ENCODE data around the gene KCNMA1. TPM values are rescaled to one million over a fixed set of nuclear protein-coding genes. Genes with fewer than 3 reads are reported as not detected.
"Not testable (repeated sequence)": the region's sequence is repeated elsewhere in the genome, so short reads cannot be mapped to it uniquely, and the experiment has no call there.

Gene KCNMA1
- total and polyA plus RNA-seq, 4 experiments from 2014 or later = 0.26 TPM; not detected in 3

GRCh38 chr10:77393411-77393810 lies 244.2 kb downstream of the KCNMA1 start:
- no peaks in the 10 kb centered on the region for H3K9me3 Mint-ChIP-seq
- Histone ChIP-seq H3K27me3 (ENCODE audit: insufficient read depth, low read length) (no peaks in the 10 kb centered on the region), H3K4me1 (ENCODE audit: insufficient read depth, low read length) (no peaks in the 10 kb centered on the region), H3K27ac (ENCODE audit: low read depth, low read length) (no peak overlapping the region), H3K36me3 (ENCODE audit: insufficient read depth, low read length) (no peaks in the 10 kb centered on the region), H3K4me3 (ENCODE audit: low read length in 2 of 2) (no peak overlapping the region), H3K9me3 (ENCODE audit: control insufficient read depth in 1 of 2, low read length in 2 of 2) (no peaks in the 10 kb centered on the region)
- no peak overlapping the region for H3K27ac Mint-ChIP-seq
- DNase-seq = no peak
- CTCF ChIA-PET (ENCODE audit: partially characterized antibody) = no interaction called here
- intact Hi-C loops (cut with micrococcal nuclease) = no loop called here
- H3K4me3 Mint-ChIP-seq = no peak overlapping the region
- H3K4me1 Mint-ChIP-seq = no peaks in the 10 kb centered on the region
- H3K27me3 Mint-ChIP-seq = peaks cover 0 to 6% of the 10 kb centered on the region in 2 donors
- no peaks in the 10 kb centered on the region for H3K36me3 Mint-ChIP-seq
- POLR2A ChIA-PET (ENCODE audit: partially characterized antibody) = no interaction called here

- H3K27me3 ChIP-seq (ENCODE audit: insufficient read depth, low read length) = no peaks in the 10 kb centered on the region
- POLR2A ChIA-PET (ENCODE audit: partially characterized antibody) = no interaction called here
- H3K4me3 ChIP-seq (ENCODE audit: low read length in 2 of 2) = no peak overlapping the region
- no peaks in the 10 kb centered on the region for H3K36me3 ChIP-seq (ENCODE audit: insufficient read depth, low read length)
- CTCF ChIA-PET (ENCODE audit: partially characterized antibody) = no interaction called here
- H3K36me3 Mint-ChIP-seq = no peaks in the 10 kb centered on the region
- H3K27me3 Mint-ChIP-seq = peaks cover 0 to 6% of the 10 kb centered on the region in 2 donors
- H3K27ac Mint-ChIP-seq = no peak overlapping the region
- H3K9me3 Mint-ChIP-seq = no peaks in the 10 kb centered on the region
- no peak for DNase-seq
- no peaks in the 10 kb centered on the region for H3K4me1 Mint-ChIP-seq
- no peaks in the 10 kb centered on the region for H3K4me1 ChIP-seq (ENCODE audit: insufficient read depth, low read length)
- H3K27ac ChIP-seq (ENCODE audit: low read depth, low read length) = no peak overlapping the region
- H3K4me3 Mint-ChIP-seq = no peak overlapping the region
- intact Hi-C loops (cut with micrococcal nuclease) = no loop called here
- no peaks in the 10 kb centered on the region for H3K9me3 ChIP-seq (ENCODE audit: control insufficient read depth in 1 of 2, low read length in 2 of 2)
Measured at GRCh38 chr10:77392851-77393250, 244.8 kb downstream of the KCNMA1 start.

- no peaks in the 10 kb centered on the region for H3K36me3 Mint-ChIP-seq
- DNase-seq = no peak
- ChIA-PET POLR2A (ENCODE audit: partially characterized antibody) (no interaction called here), CTCF (ENCODE audit: partially characterized antibody) (no interaction called here)
- H3K4me1 Mint-ChIP-seq = no peaks in the 10 kb centered on the region
- Histone ChIP-seq H3K36me3 (ENCODE audit: insufficient read depth, low read length) (no peaks in the 10 kb centered on the region), H3K4me1 (ENCODE audit: insufficient read depth, low read length) (no peaks in the 10 kb centered on the region), H3K9me3 (ENCODE audit: control insufficient read depth in 1 of 2, low read length in 2 of 2) (no peaks in the 10 kb centered on the region), H3K4me3 (ENCODE audit: low read length in 2 of 2) (no peak overlapping the region), H3K27me3 (ENCODE audit: insufficient read depth, low read length) (no peaks in the 10 kb centered on the region), H3K27ac (ENCODE audit: low read depth, low read length) (no peak overlapping the region)
- peaks cover 0 to 6% of the 10 kb centered on the region in 2 donors for H3K27me3 Mint-ChIP-seq
- H3K27ac Mint-ChIP-seq = no peak overlapping the region
- no peaks in the 10 kb centered on the region for H3K9me3 Mint-ChIP-seq
- intact Hi-C loops (cut with micrococcal nuclease) = no loop called here
- H3K4me3 Mint-ChIP-seq = no peak overlapping the region
Measured at GRCh38 chr10:77392236-77392721, 245.3 kb downstream of the KCNMA1 start.

- ChIA-PET CTCF (ENCODE audit: partially characterized antibody) (no interaction called here), POLR2A (ENCODE audit: partially characterized antibody) (no interaction called here)
- H3K36me3 ChIP-seq (ENCODE audit: insufficient read depth, low read length) = no peaks in the 10 kb centered on the region
- H3K36me3 Mint-ChIP-seq = no peaks in the 10 kb centered on the region
- H3K4me3 ChIP-seq (ENCODE audit: low read length in 2 of 2) = no peak overlapping the region
- intact Hi-C loops (cut with micrococcal nuclease) = no loop called here
- no peak overlapping the region for H3K27ac ChIP-seq (ENCODE audit: low read depth, low read length)
- no peaks in the 10 kb centered on the region for H3K9me3 Mint-ChIP-seq
- H3K27ac Mint-ChIP-seq = no peak overlapping the region
- no peaks in the 10 kb centered on the region for H3K27me3 ChIP-seq (ENCODE audit: insufficient read depth, low read length)
- peaks cover under 1 to 6% of the 10 kb centered on the region in 2 donors for H3K27me3 Mint-ChIP-seq
- no peaks in the 10 kb centered on the region for H3K4me1 Mint-ChIP-seq
- DNase-seq = no peak
- H3K9me3 ChIP-seq (ENCODE audit: control insufficient read depth in 1 of 2, low read length in 2 of 2) = no peaks in the 10 kb centered on the region
- H3K4me3 Mint-ChIP-seq = no peak overlapping the region
- no peaks in the 10 kb centered on the region for H3K4me1 ChIP-seq (ENCODE audit: insufficient read depth, low read length)
Measured at GRCh38 chr10:77391605-77392235, 245.9 kb downstream of the KCNMA1 start.

- no peaks in the 10 kb centered on the region for H3K9me3 ChIP-seq (ENCODE audit: control insufficient read depth in 1 of 2, low read length in 2 of 2)
- no peaks in the 10 kb centered on the region for H3K36me3 ChIP-seq (ENCODE audit: insufficient read depth, low read length)
- intact Hi-C loops (cut with micrococcal nuclease) = no loop called here
- H3K27ac ChIP-seq (ENCODE audit: low read depth, low read length) = no peak overlapping the region
- H3K4me3 ChIP-seq (ENCODE audit: low read length in 2 of 2) = no peak overlapping the region
- H3K4me3 Mint-ChIP-seq = no peak overlapping the region
- no peaks in the 10 kb centered on the region for H3K27me3 ChIP-seq (ENCODE audit: insufficient read depth, low read length)
- no peak overlapping the region for H3K27ac Mint-ChIP-seq
- H3K36me3 Mint-ChIP-seq = no peaks in the 10 kb centered on the region
- POLR2A ChIA-PET (ENCODE audit: partially characterized antibody) = no interaction called here
- CTCF ChIA-PET (ENCODE audit: partially characterized antibody) = no interaction called here
- peaks cover 3 to 6% of the 10 kb centered on the region in 2 donors for H3K27me3 Mint-ChIP-seq
- DNase-seq = no peak
- H3K4me1 ChIP-seq (ENCODE audit: insufficient read depth, low read length) = no peaks in the 10 kb centered on the region
- H3K4me1 Mint-ChIP-seq = no peaks in the 10 kb centered on the region
- no peaks in the 10 kb centered on the region for H3K9me3 Mint-ChIP-seq
Measured at GRCh38 chr10:77390481-77390891, 247.1 kb downstream of the KCNMA1 start.

GRCh38 chr10:77388571-77389100 lies 249.0 kb downstream of the KCNMA1 start:
- no peaks in the 10 kb centered on the region for H3K4me1 Mint-ChIP-seq
- no peaks in the 10 kb centered on the region for H3K36me3 Mint-ChIP-seq
- Histone ChIP-seq H3K4me1 (ENCODE audit: insufficient read depth, low read length) (no peaks in the 10 kb centered on the region), H3K36me3 (ENCODE audit: insufficient read depth, low read length) (no peaks in the 10 kb centered on the region), H3K27ac (ENCODE audit: low read depth, low read length) (no peak overlapping the region), H3K4me3 (ENCODE audit: low read length in 2 of 2) (no peak overlapping the region), H3K9me3 (ENCODE audit: control insufficient read depth in 1 of 2, low read length in 2 of 2) (no peaks in the 10 kb centered on the region), H3K27me3 (ENCODE audit: insufficient read depth, low read length) (no peaks in the 10 kb centered on the region)
- intact Hi-C loops (cut with micrococcal nuclease) = no loop called here
- H3K27me3 Mint-ChIP-seq = peaks cover 3 to 6% of the 10 kb centered on the region in 2 donors
- POLR2A ChIA-PET (ENCODE audit: partially characterized antibody) = no interaction called here
- CTCF ChIA-PET (ENCODE audit: partially characterized antibody) = no interaction called here
- no peak for DNase-seq
- H3K27ac Mint-ChIP-seq = no peak overlapping the region
- H3K4me3 Mint-ChIP-seq = no peak overlapping the region
- no peaks in the 10 kb centered on the region for H3K9me3 Mint-ChIP-seq

GRCh38 chr10:77387701-77388100 lies 249.9 kb downstream of the KCNMA1 start:
- POLR2A ChIA-PET (ENCODE audit: partially characterized antibody); H3K27ac ChIP-seq (ENCODE audit: low read depth, low read length); H3K36me3 Mint-ChIP-seq; H3K27me3 Mint-ChIP-seq; H3K9me3 ChIP-seq (ENCODE audit: control insufficient read depth in 1 of 2, low read length in 2 of 2); H3K9me3 Mint-ChIP-seq; H3K4me3 ChIP-seq (ENCODE audit: low read length in 2 of 2); DNase-seq; intact Hi-C loops (cut with micrococcal nuclease); H3K27ac Mint-ChIP-seq; H3K4me1 ChIP-seq (ENCODE audit: insufficient read depth, low read length); H3K27me3 ChIP-seq (ENCODE audit: insufficient read depth, low read length); H3K4me3 Mint-ChIP-seq; H3K36me3 ChIP-seq (ENCODE audit: insufficient read depth, low read length); CTCF ChIA-PET (ENCODE audit: partially characterized antibody); H3K4me1 Mint-ChIP-seq: not testable (repeated sequence)

Measured in CD4-positive, alpha-beta memory T cell (primary cell).